PC-3 (cell line): ENCODE data around the gene ZNF296. TPM values are rescaled to one million over a fixed set of nuclear protein-coding genes. Genes with fewer than 3 reads are reported as not detected.

ENCODE experiments used
- ATAC-seq: fragments of 200-7000 bp; cut with Tn5 transposase; 2 replicates; pipeline ENCODE4 v1.9.1; 2020; ENCODE audit warnings: mild to moderate bottlenecking, moderate library complexity
- BruUV-seq: library from RNA; stranded (reverse); fragments of 400-500 nt; replicated peaks from 2 replicates; lab custom pipeline; 2021; lab: Mats Ljungman, UMichigan
- CTCF ChIA-PET: fragments of 300-600 bp; sonication (Branson Sonifier 250); formaldehyde crosslinking; loops from one replicate; lab custom pipeline; 2022; ENCODE audit warnings: antibody characterized with exemption; lab: Charles Lee
- POLR2A ChIA-PET: fragments of 300-600 bp; sonication (Branson Sonifier 250); formaldehyde crosslinking; loops from one replicate; lab custom pipeline; 2022; ENCODE audit warnings: antibody characterized with exemption; ENCODE audit not compliant: unreplicated experiment; lab: Charles Lee
- DNase-seq: peaks from one replicate; pipeline ENCODE4 v3.0.0-alpha.2; 2015
- H2AFZ ChIP-seq: fragments of 300-600 bp; sonication (generic); 2 replicates; pipeline ENCODE4 v1.6.0; 2016; ENCODE audit warnings: antibody characterized with exemption, low read length
- H3F3A ChIP-seq: fragments of 300-600 bp; sonication (generic); one replicate; pipeline ENCODE4 v1.6.0; 2017; ENCODE audit warnings: antibody characterized with exemption, low read length, control low read depth, mild to moderate bottlenecking; ENCODE audit not compliant: unreplicated experiment
- H3K27ac ChIP-seq: fragments of 300-600 bp; sonication (generic); 2 replicates; pipeline ENCODE4 v1.5.1; 2016; ENCODE audit warnings: mild to moderate bottlenecking, low read length
- H3K27me3 ChIP-seq: fragments of 300-600 bp; sonication (generic); 2 replicates; pipeline ENCODE4 v1.6.1; 2016; ENCODE audit warnings: low read length, mixed read lengths
- H3K36me3 ChIP-seq: fragments of 300-600 bp; sonication (generic); 2 replicates; pipeline ENCODE4 v1.6.1; 2016; ENCODE audit warnings: low read depth, mixed run types, low read length, mixed read lengths
- H3K4me1 ChIP-seq: fragments of 300-600 bp; sonication (generic); 2 replicates; pipeline ENCODE4 v1.5.1; 2016; ENCODE audit warnings: low read length; ENCODE audit not compliant: insufficient read depth
- H3K4me2 ChIP-seq: fragments of 300-600 bp; sonication (generic); 2 replicates; pipeline ENCODE4 v1.6.0; 2016; ENCODE audit warnings: low read length
- H3K4me3 ChIP-seq: fragments of 300-600 bp; sonication (generic); 2 replicates; pipeline ENCODE4 v1.5.1; 2016; ENCODE audit warnings: mild to moderate bottlenecking, low read length, mixed read lengths
- H3K79me2 ChIP-seq: fragments of 300-600 bp; sonication (generic); 2 replicates; pipeline ENCODE4 v1.6.1; 2017; ENCODE audit warnings: low read length, mixed read lengths
- H3K9ac ChIP-seq: fragments of 300-600 bp; sonication (generic); 2 replicates; pipeline ENCODE4 v1.6.0; 2016; ENCODE audit warnings: mild to moderate bottlenecking, low read length
- H3K9me2 ChIP-seq: fragments of 300-600 bp; sonication (generic); replicated peaks from 2 replicates; pipeline ENCODE4 v1.6.1; 2016; ENCODE audit warnings: mixed run types, low read length, mixed read lengths
- H3K9me3 ChIP-seq: fragments of 300-600 bp; sonication (generic); 2 replicates; pipeline ENCODE4 v1.6.1; 2016; ENCODE audit warnings: low read length, mixed read lengths
- H4K20me1 ChIP-seq: fragments of 300-600 bp; sonication (generic); 2 replicates; pipeline ENCODE4 v1.6.1; 2016; ENCODE audit warnings: low read length, mixed read lengths
- CTCF ChIP-seq: fragments of 300-600 bp; sonication (generic); conservative IDR thresholded peaks from 2 replicates; pipeline ENCODE4 v1.5.1; 2017; ENCODE audit warnings: antibody characterized with exemption, low read depth, mild to moderate bottlenecking, low read length
- EZH2 ChIP-seq: fragments of 300-600 bp; sonication (generic); IDR thresholded peaks from one replicate; pipeline ENCODE4 v1.6.1; 2017; ENCODE audit warnings: antibody characterized with exemption, mild to moderate bottlenecking, low read length; ENCODE audit not compliant: unreplicated experiment
- EZH2phosphoT487 ChIP-seq: fragments of 300-600 bp; sonication (generic); IDR thresholded peaks from 2 replicates; pipeline ENCODE4 v1.6.1; 2018; ENCODE audit warnings: mild to moderate bottlenecking, antibody characterized with exemption, low read length, borderline replicate concordance
- intact Hi-C: fragments of 100-400 bp; cut with micrococcal nuclease; formaldehyde crosslinking; loops from 2 replicates; pipeline ENCODE4 v1.9.0; 2023
- total RNA-seq: library from RNA; depleted of rRNA; stranded (reverse); fragments of >200 nt; gene quantifications from 2 replicates; pipeline ENCODE4 v1.2.3, GENCODE V29; 2014

The ZNF296 gene
- total RNA-seq, 1 experiment from 2014 or later = 2.4 TPM

GRCh38 chr19:45045671-45046353 lies 30.5 kb downstream of the ZNF296 start:
- BruUV-seq = no TSS peak
- H3K4me2 ChIP-seq = no peak overlapping the region
- ChIA-PET CTCF (no interaction called here), POLR2A (no interaction called here)
- peaks cover 12% of the 10 kb centered on the region for H3K36me3 ChIP-seq
- H3K27me3 ChIP-seq = no peaks in the 10 kb centered on the region
- TF ChIP-seq EZH2phosphoT487 (no peak), EZH2 (no peak), CTCF (no peak)
- H3K4me1 ChIP-seq = no peaks in the 10 kb centered on the region
- intact Hi-C loops = no loop called here
- DNase-seq (no peak), ATAC-seq (no peak)
- no peak overlapping the region for H3K9ac ChIP-seq
- no peak overlapping the region for H3K27ac ChIP-seq
- H2AFZ ChIP-seq = no peak overlapping the region
- H3K9me2 ChIP-seq = no peaks in the 10 kb centered on the region
- no peaks in the 10 kb centered on the region for H3F3A ChIP-seq
- no peaks in the 10 kb centered on the region; the same call in 1 of the 2 replicates for H4K20me1 ChIP-seq
- H3K9me3 ChIP-seq = no peaks in the 10 kb centered on the region
- peaks cover 72% of the 10 kb centered on the region for H3K79me2 ChIP-seq
- no peak overlapping the region for H3K4me3 ChIP-seq

- TF ChIP-seq CTCF (no peak), EZH2phosphoT487 (no peak), EZH2 (no peak)
- BruUV-seq = no TSS peak
- ChIA-PET CTCF (no interaction called here), POLR2A (no interaction called here)
- Histone ChIP-seq H3K9ac (no peak overlapping the region), H3K4me2 (no peak overlapping the region), H3K27me3 (no peaks in the 10 kb centered on the region), H4K20me1 (peaks cover 13% of the 10 kb centered on the region), H3K27ac (no peak overlapping the region), H3K4me1 (peaks cover 9% of the 10 kb centered on the region), H2AFZ (no peak overlapping the region), H3K9me3 (no peaks in the 10 kb centered on the region), H3F3A (no peaks in the 10 kb centered on the region), H3K36me3 (peaks cover 9% of the 10 kb centered on the region), H3K79me2 (peaks cover 61% of the 10 kb centered on the region), H3K9me2 (no peaks in the 10 kb centered on the region), H3K4me3 (no peak overlapping the region)
- ATAC-seq (no peak), DNase-seq (no peak)
- intact Hi-C loops = no loop called here
These were observed 35.2 kb downstream of the ZNF296 start for GRCh38 chr19:45041125-45041524.
